AG09309 (cell line): ENCODE measurements around the gene LRCOL1.

Source experiments
- DNase-seq: peaks from one replicate; pipeline ENCODE4 v3.0.0-alpha.2; 2010; ENCODE audit warnings: low read depth
- H3K4me3 ChIP-seq: 2 replicates; pipeline ENCODE4 v1.5.1; 2011; ENCODE audit warnings: mild to moderate bottlenecking, low read depth, low read length, moderate library complexity; ENCODE audit not compliant: control insufficient read depth
- TF ChIP-seq, protein P1 (sequence below): IDR thresholded peaks from 2 replicates; pipeline ENCODE4 v1.5.1; 2011; ENCODE audit warnings: mild to moderate bottlenecking, low read depth, low read length, inconsistent platforms; ENCODE audit not compliant: insufficient read depth, control insufficient read depth; ENCODE audit errors: missing control alignments

LRCOL1 gene

DNA sequence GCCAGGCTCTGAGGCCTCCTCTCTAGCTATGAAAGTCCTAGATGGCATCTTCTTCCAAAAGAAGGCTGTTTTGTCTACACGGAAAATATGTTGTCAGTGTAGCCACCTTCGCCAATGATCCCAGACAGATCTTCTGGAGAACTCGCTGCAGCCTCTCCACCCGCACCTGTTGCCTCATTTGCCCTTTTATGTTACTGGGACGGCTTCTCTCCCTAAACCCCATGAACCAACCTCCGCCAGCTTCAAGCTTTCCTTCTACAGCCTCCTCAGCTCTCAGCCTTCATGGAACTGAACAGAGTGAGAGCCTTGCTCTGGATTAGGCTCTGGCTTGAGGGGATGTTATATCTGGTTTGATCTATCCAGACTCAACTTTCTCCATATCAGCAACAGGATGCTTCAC is 18.9 kb upstream of the LRCOL1 start:
- TF ChIP-seq, protein P1, sequence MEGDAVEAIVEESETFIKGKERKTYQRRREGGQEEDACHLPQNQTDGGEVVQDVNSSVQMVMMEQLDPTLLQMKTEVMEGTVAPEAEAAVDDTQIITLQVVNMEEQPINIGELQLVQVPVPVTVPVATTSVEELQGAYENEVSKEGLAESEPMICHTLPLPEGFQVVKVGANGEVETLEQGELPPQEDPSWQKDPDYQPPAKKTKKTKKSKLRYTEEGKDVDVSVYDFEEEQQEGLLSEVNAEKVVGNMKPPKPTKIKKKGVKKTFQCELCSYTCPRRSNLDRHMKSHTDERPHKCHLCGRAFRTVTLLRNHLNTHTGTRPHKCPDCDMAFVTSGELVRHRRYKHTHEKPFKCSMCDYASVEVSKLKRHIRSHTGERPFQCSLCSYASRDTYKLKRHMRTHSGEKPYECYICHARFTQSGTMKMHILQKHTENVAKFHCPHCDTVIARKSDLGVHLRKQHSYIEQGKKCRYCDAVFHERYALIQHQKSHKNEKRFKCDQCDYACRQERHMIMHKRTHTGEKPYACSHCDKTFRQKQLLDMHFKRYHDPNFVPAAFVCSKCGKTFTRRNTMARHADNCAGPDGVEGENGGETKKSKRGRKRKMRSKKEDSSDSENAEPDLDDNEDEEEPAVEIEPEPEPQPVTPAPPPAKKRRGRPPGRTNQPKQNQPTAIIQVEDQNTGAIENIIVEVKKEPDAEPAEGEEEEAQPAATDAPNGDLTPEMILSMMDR: no peak
- no peak for DNase-seq
- H3K4me3 ChIP-seq: no peak overlapping the region

DNA sequence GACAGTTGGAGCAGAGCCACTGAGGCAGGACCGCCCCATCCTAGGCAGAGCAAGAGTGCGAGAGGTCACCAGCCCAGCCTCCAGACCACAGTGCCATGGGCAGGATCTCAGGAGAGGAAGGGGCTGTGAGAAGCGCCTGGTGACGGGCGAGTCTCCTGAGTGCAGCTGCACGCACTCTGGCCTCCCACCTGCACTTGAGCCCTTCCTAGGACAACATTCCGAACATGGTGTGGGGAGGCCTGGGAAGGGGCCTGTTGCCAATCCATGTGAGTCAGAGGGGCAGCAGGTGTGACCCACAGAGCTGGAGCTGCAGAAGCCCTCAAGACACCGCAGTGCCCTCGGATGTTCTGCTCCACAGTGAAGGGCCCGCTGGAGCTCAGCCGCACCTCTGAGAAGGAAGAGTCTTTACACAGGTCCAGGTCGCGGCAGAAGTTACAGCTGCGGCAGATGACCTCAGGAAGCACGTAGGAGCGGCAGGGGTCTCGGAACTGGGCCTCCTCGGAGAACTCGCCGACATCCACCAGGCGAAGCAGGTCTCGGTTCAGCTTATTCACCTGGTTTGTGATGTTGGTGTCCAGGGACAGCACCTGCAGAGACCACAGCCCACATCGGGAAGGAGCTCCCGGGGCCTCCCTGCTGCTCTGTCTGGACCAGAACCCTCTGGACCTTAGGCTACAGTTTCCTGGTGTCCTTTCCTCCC is 15.5 kb upstream of the LRCOL1 start:
- TF ChIP-seq, protein P1: no peak
- DNase-seq: no peak
- H3K4me3 ChIP-seq: no peak overlapping the region

DNA sequence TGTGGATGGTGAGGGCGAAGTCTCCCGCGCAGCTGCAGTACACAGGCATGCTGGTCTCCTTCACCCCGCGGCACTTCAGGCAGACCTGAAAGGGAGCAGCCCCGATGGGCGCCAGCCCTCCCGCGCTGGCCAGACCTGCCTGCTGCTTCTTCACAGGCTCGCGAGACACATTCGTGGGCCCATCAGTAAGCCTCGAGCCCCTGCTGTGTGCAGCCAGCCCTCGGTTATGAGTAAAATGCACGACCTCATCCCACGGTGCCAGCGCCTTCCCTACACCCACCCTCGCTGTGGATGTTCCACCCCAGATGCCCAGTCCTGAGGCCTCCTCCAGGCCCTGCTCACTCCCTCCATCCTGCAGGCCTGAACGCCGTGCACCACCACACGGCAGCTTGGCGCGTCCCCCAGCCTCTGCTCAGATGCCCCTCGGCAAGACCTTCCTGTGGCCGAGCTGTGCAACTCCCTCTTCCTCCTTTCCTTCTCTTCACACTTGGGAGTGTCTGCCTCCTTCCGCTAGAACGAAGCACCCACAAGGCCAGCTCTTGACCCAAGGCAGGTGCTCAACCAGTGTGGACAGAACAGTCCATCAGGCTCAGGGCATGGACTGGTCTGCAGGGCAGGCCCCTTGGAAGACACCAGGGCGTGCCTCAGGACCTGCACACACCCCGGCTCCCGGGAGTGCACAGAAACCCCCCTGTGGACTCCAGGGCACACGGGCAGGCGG is 14.7 kb upstream of the LRCOL1 start:
- no peak for DNase-seq
- no peak overlapping the region for H3K4me3 ChIP-seq
- TF ChIP-seq, protein P1: no peak

DNA sequence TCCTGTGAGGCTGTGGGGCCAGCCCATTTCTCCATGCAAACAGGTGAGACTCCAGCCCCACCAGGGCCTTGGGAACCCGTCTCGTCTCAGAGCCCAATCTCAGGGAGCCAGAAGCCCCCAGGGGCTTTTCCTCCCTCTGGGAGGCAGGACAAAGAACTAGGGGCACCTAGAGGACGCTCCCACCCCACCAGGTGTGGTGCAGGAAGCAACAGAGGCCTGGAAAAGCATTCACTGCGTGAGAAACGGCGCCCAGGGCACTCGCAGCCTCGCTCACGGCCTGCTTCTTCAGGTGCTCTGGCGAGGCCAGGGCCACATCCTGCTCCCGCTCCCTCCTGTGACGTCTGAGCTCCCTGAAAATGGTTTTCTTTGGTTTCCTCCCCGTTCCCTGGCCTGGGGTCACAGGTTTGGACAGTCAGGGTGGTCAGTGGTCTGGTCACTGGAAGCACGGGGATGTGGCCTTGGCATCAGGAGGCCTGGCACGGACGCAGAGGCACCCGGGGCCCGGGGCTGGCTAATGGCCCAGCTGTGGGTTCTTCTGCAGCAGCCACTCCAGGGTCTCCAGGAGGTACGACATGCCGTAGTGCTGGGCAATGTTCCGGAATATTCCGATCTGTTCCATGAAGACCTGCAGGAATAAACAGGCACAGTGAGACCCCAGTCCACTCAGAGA is 13.9 kb upstream of the LRCOL1 start:
- DNase-seq: no peak
- TF ChIP-seq, protein P1: no peak
- no peak overlapping the region for H3K4me3 ChIP-seq

DNA sequence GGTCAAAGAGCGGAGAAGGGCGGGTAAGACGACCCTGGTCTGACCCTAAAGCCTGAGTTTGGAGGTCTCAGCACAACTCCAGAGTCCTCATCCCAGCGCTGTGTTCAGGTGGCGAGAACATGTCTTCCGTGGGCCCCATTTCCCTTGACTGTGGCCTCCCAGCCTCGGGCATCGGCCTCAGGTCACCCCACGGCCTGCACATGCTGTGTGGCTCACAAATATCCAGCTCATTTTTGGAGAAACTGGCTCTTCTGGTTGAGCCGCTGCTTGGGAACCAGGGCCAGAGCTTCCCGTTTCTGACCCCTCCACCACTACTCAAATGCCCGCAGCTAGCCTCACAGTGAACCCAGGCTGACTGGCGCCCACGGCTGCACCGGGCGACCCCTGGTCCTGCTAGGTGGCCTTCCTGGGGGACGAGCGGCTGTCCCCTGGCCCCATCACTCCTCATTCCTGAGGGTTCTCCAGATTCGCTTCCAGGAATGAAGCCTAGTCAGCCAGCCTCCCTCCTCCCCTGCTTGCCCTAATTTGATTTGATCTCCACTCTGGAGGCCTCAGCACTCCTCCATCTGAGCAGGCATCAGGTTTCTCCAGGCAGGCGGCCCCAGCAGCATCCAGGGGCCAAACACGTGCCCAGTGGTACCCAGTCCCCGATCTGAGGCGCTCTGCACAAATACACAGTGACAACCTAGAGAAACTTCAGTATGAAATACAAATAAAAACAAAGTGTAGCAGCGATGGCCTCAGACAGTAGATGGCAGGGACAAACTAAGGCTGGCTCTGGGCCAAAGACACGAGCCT is 12.9 kb upstream of the LRCOL1 start:
- DNase-seq: no peak
- no peak overlapping the region for H3K4me3 ChIP-seq
- TF ChIP-seq, protein P1: no peak

DNA sequence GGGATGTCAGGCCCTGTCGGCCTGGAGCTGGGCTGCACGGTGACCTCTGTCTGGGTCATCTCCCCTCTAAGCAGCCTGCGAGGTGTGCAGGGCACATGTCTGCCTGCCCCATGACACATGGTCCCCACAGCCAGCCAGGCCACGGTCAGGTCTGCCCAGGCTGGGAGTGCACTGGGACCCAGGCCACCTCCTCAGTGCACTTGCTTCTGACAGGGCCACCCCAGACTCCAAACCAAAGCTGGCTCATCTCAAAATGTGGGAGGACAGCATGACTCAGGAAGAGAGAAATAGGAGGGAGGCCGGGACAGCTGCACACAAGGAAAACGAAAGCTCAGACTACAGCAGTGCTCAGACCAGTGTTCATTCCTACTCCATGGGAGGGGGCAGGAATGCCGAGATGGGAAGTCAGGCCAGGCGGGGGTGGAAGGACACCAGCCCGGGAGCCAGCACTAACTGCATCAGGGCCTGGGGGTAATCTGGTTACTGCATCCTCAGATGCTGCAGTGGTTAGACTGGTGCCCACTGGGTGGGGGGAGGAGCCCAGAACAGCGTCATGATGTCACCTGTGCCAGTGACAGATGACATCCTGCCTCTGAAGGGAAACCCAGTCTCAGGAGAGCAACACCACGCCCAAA is 12.2 kb upstream of the LRCOL1 start:
- DNase-seq: no peak
- H3K4me3 ChIP-seq: no peak overlapping the region
- TF ChIP-seq, protein P1: no peak
